T-helper 1 cell treated with Interleukin-12 subunit alpha and Interleukin-12 subunit beta and Interleukin-4 antibody, amounts not matched to agents 30 μg/mL and 1 μg/mL, for 36 hours (primary cell): ENCODE measurements around the gene ZNF787.
A peak's percentile ranks its signal among the peaks of the same experiment; 100 is the strongest.

ENCODE experiments used
- H3K27ac Mint-ChIP-seq: one replicate; pipeline ENCODE4 v1.8.0; 2021; ENCODE audit warnings: mild to moderate bottlenecking, mixed read lengths
- H3K27me3 Mint-ChIP-seq: one replicate; pipeline ENCODE4 v1.8.0; 2021; ENCODE audit warnings: low read depth, mixed read lengths
- H3K36me3 Mint-ChIP-seq: one replicate; pipeline ENCODE4 v1.8.0; 2021; ENCODE audit warnings: low read depth, mixed read lengths
- H3K4me1 Mint-ChIP-seq: one replicate; pipeline ENCODE4 v1.8.0; 2021; ENCODE audit warnings: low read depth, mixed read lengths
- H3K4me3 Mint-ChIP-seq: one replicate; pipeline ENCODE4 v1.8.0; 2021; ENCODE audit warnings: mild to moderate bottlenecking, moderate library complexity, mixed read lengths
- H3K9me3 Mint-ChIP-seq: one replicate; pipeline ENCODE4 v1.8.0; 2021; ENCODE audit warnings: mixed read lengths

ZNF787 gene

DNA sequence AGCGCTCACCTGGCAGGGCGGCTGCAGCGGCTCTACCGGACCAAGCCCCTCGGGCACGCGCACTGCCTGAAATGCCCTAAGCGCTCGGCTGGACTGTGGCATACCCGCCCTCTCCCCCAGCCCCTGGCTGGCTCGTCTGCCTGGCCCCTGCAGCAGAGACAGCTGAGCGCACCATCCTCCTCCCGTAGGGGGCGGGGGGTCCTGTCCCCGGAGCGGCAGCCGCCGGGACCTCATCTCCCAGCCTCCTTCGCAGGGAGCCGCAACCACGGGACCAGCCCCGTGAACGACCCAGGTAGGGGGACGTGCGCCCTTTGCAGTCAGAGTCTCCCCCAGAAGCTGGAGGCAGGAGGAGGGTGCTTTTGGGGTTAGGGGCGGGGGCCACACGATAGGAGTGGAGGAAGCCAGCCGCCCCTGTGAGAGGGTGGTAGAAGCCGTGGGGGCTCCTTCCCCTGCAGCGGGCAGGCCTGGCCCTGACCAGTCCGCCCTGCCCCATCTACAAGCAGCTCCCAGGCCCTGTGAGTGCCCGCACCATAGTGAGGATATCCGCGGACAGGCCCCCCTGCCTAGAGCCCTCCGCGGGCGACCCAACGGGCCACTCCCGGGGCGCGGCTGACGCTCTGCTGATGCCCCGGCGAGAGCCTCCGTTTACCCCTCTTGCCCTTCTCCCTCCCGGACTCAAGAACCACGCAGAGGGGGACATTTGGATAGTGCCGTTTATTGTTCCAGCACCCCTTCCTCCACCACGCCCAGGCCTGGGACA, 34.2 kb downstream of the ZNF787 start:
- peaks cover 12% of the 10 kb centered on the region for H3K36me3 Mint-ChIP-seq
- no peaks in the 10 kb centered on the region for H3K27me3 Mint-ChIP-seq
- no peak overlapping the region for H3K4me3 Mint-ChIP-seq
- no peak overlapping the region for H3K27ac Mint-ChIP-seq
- H3K4me1 Mint-ChIP-seq: no peaks in the 10 kb centered on the region
- H3K9me3 Mint-ChIP-seq: no peaks in the 10 kb centered on the region

DNA sequence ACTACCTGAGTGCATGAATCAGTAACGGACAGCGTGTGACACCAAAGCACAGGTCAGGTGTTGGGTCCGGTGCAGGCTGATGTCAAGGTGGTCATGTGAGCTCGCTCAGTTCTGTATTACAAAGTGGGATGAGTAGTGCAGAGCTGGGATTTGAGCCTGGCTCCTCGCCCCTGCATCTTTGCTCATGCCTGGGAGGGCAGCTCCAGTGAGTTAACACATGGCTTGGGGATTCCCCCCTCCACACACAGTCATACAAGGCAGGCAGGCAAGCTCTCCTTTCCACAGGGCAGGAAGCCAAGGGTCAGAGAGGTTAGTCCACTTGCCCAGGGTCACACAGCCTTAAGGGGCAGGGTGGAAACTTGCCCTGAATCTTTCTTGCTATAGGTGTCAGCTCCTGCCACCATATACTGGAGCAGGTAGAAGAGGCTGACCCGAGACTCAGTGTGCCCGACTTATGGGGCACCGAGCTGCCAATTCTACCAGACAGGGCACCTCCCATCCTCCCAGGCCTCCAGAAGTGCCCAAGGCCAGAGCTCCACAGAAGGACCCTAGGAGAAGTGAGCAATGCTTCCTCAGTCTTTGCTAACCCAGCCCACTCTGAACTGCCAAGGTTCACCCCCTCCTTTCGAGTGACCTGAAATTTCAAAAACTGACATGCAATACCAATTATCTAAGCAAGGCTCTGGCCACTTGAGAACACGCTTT, 35.4 kb downstream of the ZNF787 start:
- H3K4me1 Mint-ChIP-seq: peaks cover 6% of the 10 kb centered on the region
- H3K4me3 Mint-ChIP-seq: no peak overlapping the region
- H3K9me3 Mint-ChIP-seq: no peaks in the 10 kb centered on the region
- no peaks in the 10 kb centered on the region for H3K27me3 Mint-ChIP-seq
- peaks cover 6% of the 10 kb centered on the region for H3K36me3 Mint-ChIP-seq
- H3K27ac Mint-ChIP-seq: no peak overlapping the region

DNA sequence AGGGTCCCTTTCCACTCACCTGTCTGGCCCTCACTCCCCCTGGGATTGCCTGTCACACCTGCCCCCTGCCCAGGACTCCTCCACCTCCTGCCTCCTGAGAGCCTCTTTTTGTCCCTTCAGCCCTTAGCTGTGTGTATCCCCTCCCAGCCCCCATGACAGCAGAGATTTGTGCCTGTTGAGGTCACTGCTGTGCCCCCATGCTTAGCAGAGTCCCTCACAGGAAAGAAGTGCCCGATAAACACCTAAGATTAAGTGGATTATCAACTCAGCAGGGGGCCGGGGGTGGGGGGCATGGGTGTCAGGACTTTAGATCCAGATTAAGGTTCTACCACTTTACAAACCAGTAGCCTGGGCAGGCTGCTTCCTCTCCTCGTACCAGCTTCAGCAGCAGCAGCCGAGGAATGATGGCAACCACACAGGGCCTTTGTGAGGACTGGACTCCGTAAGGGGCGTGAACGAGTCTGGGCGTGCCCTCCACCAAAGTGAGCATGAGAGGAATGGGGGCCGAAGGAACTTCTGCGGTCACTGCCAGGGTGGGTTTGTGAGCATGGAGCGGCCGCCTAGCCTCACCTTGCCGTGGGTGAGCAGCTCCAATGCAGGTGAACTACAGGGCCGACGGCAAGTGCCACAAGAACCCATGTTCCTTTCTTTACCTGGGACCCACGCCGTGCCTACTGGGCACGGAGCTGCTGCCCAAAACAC, 36.1 kb downstream of the ZNF787 start:
- Mint-ChIP-seq H3K27ac (no peak overlapping the region), H3K27me3 (no peaks in the 10 kb centered on the region), H3K4me3 (no peak overlapping the region), H3K36me3 (peaks cover 4% of the 10 kb centered on the region), H3K4me1 (peaks cover 7% of the 10 kb centered on the region), H3K9me3 (no peaks in the 10 kb centered on the region)

DNA sequence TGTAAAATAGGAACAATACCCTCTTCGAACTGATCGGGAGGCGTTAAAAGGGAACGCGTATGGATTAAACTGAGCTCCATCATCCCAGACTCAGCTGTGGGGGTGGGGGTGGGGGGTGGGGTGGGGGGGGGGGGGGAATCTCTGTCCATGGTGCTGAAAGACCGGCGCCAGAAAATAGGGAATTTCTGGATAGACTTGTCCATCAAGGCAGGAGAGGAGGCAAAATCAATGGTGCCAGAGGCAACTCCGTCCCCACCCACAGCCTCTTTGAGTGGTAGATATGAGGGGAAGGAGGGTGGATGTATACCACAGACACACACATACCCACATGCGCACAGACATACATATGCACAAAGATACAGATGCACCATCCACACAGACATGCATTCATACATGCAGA, 37.4 kb downstream of the ZNF787 start:
- Mint-ChIP-seq H3K36me3 (peaks cover 1% of the 10 kb centered on the region), H3K9me3 (no peaks in the 10 kb centered on the region), H3K27ac (no peak overlapping the region), H3K4me1 (peaks cover 7% of the 10 kb centered on the region), H3K4me3 (no peak overlapping the region), H3K27me3 (no peaks in the 10 kb centered on the region)

DNA sequence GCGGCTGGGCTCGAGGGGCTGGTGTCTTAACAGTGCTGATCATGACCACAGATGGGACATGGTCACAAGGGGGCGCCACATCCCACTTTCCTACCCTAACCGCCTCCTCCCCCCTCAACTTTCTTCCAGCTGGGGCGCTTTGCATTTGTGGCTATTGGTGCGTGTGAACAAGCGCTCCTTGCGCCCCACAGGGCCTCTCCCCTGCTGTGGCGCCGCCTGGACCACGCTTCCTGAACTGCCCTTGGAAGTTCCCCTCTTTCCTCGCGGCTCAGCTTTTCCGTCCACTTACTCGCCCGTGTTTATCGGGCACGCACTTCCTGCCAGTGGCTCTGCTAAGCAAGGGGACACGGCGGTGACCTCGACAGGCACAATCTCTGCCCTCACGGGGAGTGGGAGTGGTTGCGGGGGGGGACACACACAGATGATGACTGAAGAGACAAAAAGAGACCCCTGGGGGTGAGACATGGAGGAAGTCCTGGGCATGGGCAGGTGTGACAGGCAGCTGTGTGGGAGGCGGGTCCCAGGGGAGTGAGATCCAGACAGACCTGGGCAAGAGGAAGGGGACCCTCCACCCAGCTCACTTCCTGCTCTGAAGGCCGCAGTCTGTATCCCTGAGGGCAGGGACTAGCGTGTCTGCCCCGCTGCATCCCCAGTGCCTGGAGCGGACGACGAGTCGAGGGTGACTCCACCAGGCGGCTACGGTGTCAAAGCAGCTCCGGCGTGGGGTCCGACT, 40.3 kb downstream of the ZNF787 start:
- Mint-ChIP-seq H3K4me3 (peak overlapping the region; percentile 63), H3K4me1 (peaks cover 7% of the 10 kb centered on the region), H3K27ac (no peak overlapping the region), H3K9me3 (no peaks in the 10 kb centered on the region), H3K36me3 (peaks cover 1% of the 10 kb centered on the region), H3K27me3 (no peaks in the 10 kb centered on the region)

DNA sequence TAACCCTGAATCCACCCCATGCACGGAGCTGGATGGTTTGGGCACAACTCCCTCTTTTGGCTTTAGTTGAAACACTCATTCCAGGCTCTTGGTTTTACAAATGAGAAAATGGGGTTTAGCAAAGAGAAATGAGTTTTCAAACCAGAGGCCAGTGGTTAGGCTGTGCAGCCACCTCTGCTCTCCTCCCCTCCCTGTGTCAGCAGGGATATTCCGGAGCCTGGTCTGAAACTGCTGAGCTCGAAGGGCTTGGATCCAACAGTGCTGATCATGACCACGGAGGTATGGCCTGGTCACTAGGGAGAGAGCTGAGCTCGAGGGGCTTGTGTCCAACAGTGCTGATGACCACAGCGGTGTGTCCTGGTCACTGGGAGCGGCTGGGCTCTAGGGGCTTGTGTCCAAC, 41.5 kb downstream of the ZNF787 start:
- H3K36me3 Mint-ChIP-seq: no peaks in the 10 kb centered on the region
- H3K4me3 Mint-ChIP-seq: no peak overlapping the region
- no peak overlapping the region for H3K27ac Mint-ChIP-seq
- H3K9me3 Mint-ChIP-seq: no peaks in the 10 kb centered on the region
- H3K27me3 Mint-ChIP-seq: no peaks in the 10 kb centered on the region
- peaks cover 7% of the 10 kb centered on the region for H3K4me1 Mint-ChIP-seq

DNA sequence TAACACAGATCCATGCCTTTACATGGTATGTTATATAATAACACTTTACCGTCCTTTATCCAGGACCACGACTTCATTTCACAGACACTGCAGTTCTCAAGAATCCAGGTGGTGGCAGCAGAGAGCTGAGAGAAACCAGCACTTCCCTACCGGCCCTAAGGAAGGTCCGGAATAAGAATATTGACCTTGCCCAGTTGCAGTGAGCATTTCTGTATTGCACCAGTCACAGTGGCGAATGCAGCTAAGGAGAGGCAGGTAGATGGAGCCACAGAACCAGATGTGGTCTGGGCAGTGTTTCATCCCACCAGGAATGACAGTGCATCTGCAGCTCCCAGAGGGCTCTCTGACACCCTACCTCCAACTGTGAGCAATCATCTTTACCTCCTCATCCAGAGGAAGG, 44.6 kb downstream of the ZNF787 start:
- H3K36me3 Mint-ChIP-seq: no peaks in the 10 kb centered on the region
- H3K4me3 Mint-ChIP-seq: no peak overlapping the region
- H3K27me3 Mint-ChIP-seq: no peaks in the 10 kb centered on the region
- H3K27ac Mint-ChIP-seq: no peak overlapping the region
- H3K9me3 Mint-ChIP-seq: no peaks in the 10 kb centered on the region
- peaks cover 7% of the 10 kb centered on the region for H3K4me1 Mint-ChIP-seq

DNA sequence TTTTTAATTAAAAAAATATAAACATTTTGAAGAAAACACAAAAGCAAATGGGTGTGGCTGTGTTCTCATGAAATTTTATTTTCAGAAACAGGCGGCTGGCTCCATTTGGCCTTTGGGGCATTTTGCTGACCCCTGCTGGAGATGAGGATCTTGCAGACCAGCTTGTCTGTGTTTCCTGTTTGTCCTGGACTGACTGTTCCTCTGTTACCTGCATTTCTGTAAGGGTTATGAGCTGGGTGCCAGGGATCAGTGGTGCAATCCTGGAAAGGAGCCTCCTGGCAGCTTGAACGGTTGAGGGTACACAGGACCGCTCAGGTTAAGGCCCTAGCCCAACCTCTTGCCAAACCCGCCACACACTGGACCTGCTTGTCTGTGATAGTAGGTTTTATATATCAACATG, 49.9 kb downstream of the ZNF787 start:
- Mint-ChIP-seq H3K4me1 (peaks cover 7% of the 10 kb centered on the region), H3K27ac (no peak overlapping the region), H3K4me3 (no peak overlapping the region), H3K27me3 (peaks cover 2% of the 10 kb centered on the region), H3K36me3 (no peaks in the 10 kb centered on the region), H3K9me3 (no peaks in the 10 kb centered on the region)

DNA sequence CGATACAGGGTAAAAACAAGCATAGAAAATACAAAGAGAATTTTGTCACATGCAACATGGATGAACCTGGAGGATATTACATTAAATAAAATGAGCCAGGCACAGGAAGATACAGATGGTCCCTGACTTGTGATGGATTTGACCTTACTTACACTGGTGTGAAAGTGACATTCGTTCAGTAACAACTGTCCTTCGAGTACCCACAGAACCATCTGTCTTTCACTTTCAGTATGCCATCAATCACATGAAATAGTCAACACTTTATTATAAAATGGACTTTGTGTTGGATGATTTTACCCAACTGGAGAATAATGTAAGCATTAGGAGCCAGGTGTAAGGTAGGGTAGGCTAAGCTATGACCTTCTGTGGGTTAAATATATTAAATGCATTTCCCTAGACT, 51.5 kb downstream of the ZNF787 start:
- no peak overlapping the region for H3K4me3 Mint-ChIP-seq
- peaks cover 5% of the 10 kb centered on the region for H3K27me3 Mint-ChIP-seq
- no peak overlapping the region for H3K27ac Mint-ChIP-seq
- no peaks in the 10 kb centered on the region for H3K36me3 Mint-ChIP-seq
- H3K4me1 Mint-ChIP-seq: peaks cover 9% of the 10 kb centered on the region
- H3K9me3 Mint-ChIP-seq: no peaks in the 10 kb centered on the region

DNA sequence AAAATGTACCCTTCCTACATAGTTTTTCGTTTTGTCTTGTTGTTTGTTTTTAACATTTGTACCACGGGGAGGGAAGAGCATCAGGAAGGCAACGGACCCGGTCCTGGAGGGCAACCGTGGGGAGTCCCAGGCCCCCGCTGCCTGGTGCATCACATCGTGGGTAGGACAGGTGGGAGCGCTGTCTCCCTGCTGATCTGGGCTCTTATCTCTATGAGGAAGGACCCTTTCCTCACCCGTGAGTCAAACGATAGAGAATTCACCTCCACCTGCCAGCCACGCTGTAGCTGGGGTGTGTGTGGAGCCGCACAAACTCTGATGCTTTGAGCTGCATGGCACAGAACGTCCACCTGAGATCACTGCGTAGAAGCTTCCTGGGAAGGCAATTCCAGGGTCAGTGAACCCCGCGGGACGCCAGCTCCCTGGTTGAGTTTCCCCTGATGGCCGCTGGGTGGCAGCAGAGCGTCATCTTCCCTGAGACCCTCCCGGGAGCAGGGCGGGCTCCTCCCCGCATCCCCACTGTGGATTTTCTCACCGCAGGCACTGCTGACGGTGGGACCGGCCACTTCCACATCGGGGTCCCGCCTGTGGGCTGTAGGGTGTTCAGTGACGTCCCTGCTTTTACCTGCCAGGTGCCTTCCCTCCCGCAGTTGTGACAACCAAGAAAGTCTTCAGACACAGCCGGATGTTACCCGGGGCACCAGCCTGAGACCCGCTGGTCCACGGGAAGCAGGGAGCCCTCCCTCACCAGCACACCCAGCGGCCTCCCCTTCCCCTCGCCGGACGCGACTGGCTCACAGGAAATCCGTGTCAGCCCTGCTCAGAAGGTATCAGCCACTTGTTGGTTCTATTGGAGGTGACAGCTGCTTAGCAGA, 54.7 kb downstream of the ZNF787 start:
- Mint-ChIP-seq H3K27ac (no peak overlapping the region), H3K9me3 (no peaks in the 10 kb centered on the region), H3K4me3 (peak overlapping the region; percentile 49), H3K36me3 (no peaks in the 10 kb centered on the region), H3K4me1 (peaks cover 9% of the 10 kb centered on the region), H3K27me3 (peaks cover 8% of the 10 kb centered on the region)

DNA sequence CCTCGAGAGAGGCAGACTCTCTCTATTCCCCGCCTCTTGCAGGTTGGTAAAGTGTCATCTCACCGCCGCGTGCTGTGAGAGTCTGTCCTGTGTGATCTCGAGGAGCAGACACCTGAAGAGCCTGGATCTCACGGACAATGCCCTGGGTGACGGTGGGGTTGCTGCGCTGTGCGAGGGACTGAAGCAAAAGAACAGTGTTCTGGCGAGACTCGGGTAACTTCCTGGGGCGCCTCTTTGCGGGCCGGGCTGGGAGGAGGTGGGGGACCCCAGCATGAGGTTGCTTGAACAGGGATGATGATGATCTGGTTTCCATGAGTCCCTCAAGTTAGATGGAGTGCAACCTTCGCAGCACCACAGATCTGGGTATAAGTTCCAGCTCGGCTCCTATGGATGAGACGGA, 67.5 kb downstream of the ZNF787 start:
- Mint-ChIP-seq H3K9me3 (peaks cover 27% of the 10 kb centered on the region), H3K27me3 (no peaks in the 10 kb centered on the region), H3K27ac (no peak overlapping the region), H3K36me3 (no peaks in the 10 kb centered on the region), H3K4me1 (no peaks in the 10 kb centered on the region), H3K4me3 (no peak overlapping the region)
